ENCODE measurements around the gene FBL.

DNA sequence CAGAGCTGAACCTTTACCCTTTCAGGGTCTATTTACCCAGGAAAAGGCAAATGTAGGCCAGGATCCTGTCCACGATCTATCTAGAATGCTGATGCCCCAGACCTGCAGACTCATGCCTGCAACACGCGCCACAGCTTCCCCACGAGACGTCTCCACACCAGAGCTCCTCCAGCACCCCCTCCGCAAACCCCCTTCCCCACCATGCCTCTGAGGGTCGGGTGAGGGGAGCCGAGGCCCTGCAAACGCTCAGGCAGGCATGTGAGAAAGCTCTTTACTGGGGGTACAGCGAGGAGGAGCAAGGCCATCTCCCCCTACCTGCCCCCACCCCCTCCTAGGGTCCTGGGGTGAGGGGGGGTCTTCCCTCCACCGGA lies 21.1 kb downstream of the FBL start:
- TF ChIP-seq, protein P1, sequence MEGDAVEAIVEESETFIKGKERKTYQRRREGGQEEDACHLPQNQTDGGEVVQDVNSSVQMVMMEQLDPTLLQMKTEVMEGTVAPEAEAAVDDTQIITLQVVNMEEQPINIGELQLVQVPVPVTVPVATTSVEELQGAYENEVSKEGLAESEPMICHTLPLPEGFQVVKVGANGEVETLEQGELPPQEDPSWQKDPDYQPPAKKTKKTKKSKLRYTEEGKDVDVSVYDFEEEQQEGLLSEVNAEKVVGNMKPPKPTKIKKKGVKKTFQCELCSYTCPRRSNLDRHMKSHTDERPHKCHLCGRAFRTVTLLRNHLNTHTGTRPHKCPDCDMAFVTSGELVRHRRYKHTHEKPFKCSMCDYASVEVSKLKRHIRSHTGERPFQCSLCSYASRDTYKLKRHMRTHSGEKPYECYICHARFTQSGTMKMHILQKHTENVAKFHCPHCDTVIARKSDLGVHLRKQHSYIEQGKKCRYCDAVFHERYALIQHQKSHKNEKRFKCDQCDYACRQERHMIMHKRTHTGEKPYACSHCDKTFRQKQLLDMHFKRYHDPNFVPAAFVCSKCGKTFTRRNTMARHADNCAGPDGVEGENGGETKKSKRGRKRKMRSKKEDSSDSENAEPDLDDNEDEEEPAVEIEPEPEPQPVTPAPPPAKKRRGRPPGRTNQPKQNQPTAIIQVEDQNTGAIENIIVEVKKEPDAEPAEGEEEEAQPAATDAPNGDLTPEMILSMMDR (IDR thresholded peaks at IDR 0.05) = no peak
- TF ChIP-seq POLR2A (IDR thresholded peaks at IDR 0.05) = no peak
